ENCODE data around the gene SLC25A28.
"Not testable (repeated sequence)": the region's sequence is repeated elsewhere in the genome, so short reads cannot be mapped to it uniquely, and the experiment has no call there.

The SLC25A28 gene

GRCh38 chr10:99629625-99629978 is 9.4 kb upstream of the SLC25A28 start:
- no peak for DNase-seq

GRCh38 chr10:99628923-99629624 is 8.8 kb upstream of the SLC25A28 start:
- DNase-seq = no peak

GRCh38 chr10:99625124-99625523 is 4.9 kb upstream of the SLC25A28 start:
- DNase-seq = not testable (repeated sequence)

- no peak for DNase-seq
Measured at GRCh38 chr10:99623919-99624318, 3.7 kb upstream of the SLC25A28 start.

- no peak for DNase-seq
Measured at GRCh38 chr10:99621454-99622251, 1.4 kb upstream of the SLC25A28 start.

- DNase-seq = peak; percentile 100
Measured at GRCh38 chr10:99620711-99621453, 643 bp upstream of the SLC25A28 start.

GRCh38 chr10:99619090-99619800 is 994 bp downstream of the SLC25A28 start:
- DNase-seq = peak; percentile 30

GRCh38 chr10:99617696-99618095 is 2.5 kb downstream of the SLC25A28 start:
- DNase-seq = no peak

GRCh38 chr10:99615426-99615825 is 4.8 kb downstream of the SLC25A28 start:
- DNase-seq = no peak

GRCh38 chr10:99612167-99612831 is 7.9 kb downstream of the SLC25A28 start:
- no peak for DNase-seq

- DNase-seq = no peak
Measured at GRCh38 chr10:99611326-99611725, 8.9 kb downstream of the SLC25A28 start.

- DNase-seq = no peak
Measured at GRCh38 chr10:99610221-99610620, 10.0 kb downstream of the SLC25A28 start.

GRCh38 chr10:99609186-99609585 is 11.1 kb downstream of the SLC25A28 start:
- no peak for DNase-seq

- DNase-seq = no peak
Measured at GRCh38 chr10:99605351-99605750, 14.9 kb downstream of the SLC25A28 start.

GRCh38 chr10:99604862-99605261 is 15.4 kb downstream of the SLC25A28 start:
- DNase-seq = no peak

GRCh38 chr10:99598781-99599509 is 21.3 kb downstream of the SLC25A28 start:
- DNase-seq = no peak

- DNase-seq = no peak
Measured at GRCh38 chr10:99598011-99598410, 22.2 kb downstream of the SLC25A28 start.

- DNase-seq = not testable (repeated sequence)
Measured at GRCh38 chr10:99596708-99597107, 23.5 kb downstream of the SLC25A28 start.

- no peak for DNase-seq
Measured at GRCh38 chr10:99595770-99596465, 24.3 kb downstream of the SLC25A28 start.

- no peak for DNase-seq
Measured at GRCh38 chr10:99595236-99595635, 25.0 kb downstream of the SLC25A28 start.

GRCh38 chr10:99593312-99593711 is 26.9 kb downstream of the SLC25A28 start:
- no peak for DNase-seq

Data from right kidney (tissue), 1 donor.